Heart right ventricle (tissue), 16 donors: ENCODE data around the gene MAFG. TPM values are rescaled to one million over a fixed set of nuclear protein-coding genes. Genes with fewer than 3 reads are reported as not detected.
A peak's percentile ranks its signal among the peaks of the same experiment; 100 is the strongest.

Experiments
- ATAC-seq, 8 donors: fragments of 200-7000 bp; cut with Tn5 transposase; one replicate each; pipeline ENCODE4 v1.9.1; 2020; ENCODE audit warnings: mild to moderate bottlenecking in 8 of 8, moderate library complexity in 8 of 8, moderate number of reproducible peaks in 1 of 8
- DNase-seq, 2 donors: peaks; one replicate each; pipeline ENCODE4 v3.0.0-alpha.2; 2020
- H3K27ac ChIP-seq, 10 donors: fragments of 200-600 bp; sonication (generic) in 2 of 10; one replicate each; pipeline versions ENCODE4 v1.5.0 to v1.8.0; 2020 to 2022; ENCODE audit warnings: mild to moderate bottlenecking in 3 of 10
- H3K27me3 ChIP-seq, 7 donors: fragments of 200-600 bp; one replicate each; pipeline ENCODE4 v1.8.0; 2021 to 2022; ENCODE audit warnings: mild to moderate bottlenecking in 2 of 7
- H3K36me3 ChIP-seq, 9 donors: fragments of 200-600 bp; sonication (generic) in 1 of 9; one replicate each; pipeline versions ENCODE4 v1.5.0 to v1.8.0; 2020 to 2022; ENCODE audit warnings: mild to moderate bottlenecking in 2 of 9
- H3K4me1 ChIP-seq, 9 donors: fragments of 200-600 bp; sonication (generic) in 1 of 9; one replicate each; pipeline versions ENCODE4 v1.5.0 to v1.8.0; 2020 to 2022; ENCODE audit warnings: mild to moderate bottlenecking in 4 of 9
- H3K4me3 ChIP-seq, 10 donors: fragments of 200-600 bp; sonication (generic) in 2 of 10; one replicate each; pipeline versions ENCODE4 v1.5.0 to v1.8.0; 2020 to 2022; ENCODE audit warnings: mild to moderate bottlenecking in 7 of 10, moderate library complexity in 2 of 10
- H3K9me3 ChIP-seq, 11 donors: fragments of 200-600 bp in 10 of 11; sonication (generic) in 2 of 11; one replicate each; pipeline versions ENCODE4 v1.5.0 to v1.8.0; 2013 to 2022; ENCODE audit warnings: mild to moderate bottlenecking in 2 of 11, control low read depth in 1 of 11, moderate library complexity in 1 of 11
- WGBS, 2 donors: extraction: QIAGEN DNeasy Blood & Tissue Kit; methylation state at CpG; one replicate each; pipeline ENCODE4 v1.1.7; 2013; ENCODE audit warnings: inconsistent platforms in 1 of 2; 5-methylcytosine and 5-hydroxymethylcytosine counted together
- intact Hi-C, 10 donors: fragments of 100-400 bp; cut with DNase I; formaldehyde crosslinking; loops; one replicate each; pipeline versions ENCODE4 v1.11.1 to v1.14.2; 2022
- polyA plus RNA-seq, 2 donors: library from polyadenylated mRNA; stranded (reverse); fragments of 200-250 nt; gene quantifications; one replicate each; pipeline ENCODE4 v1.2.3, GENCODE V29; 2013
- total RNA-seq, 10 donors: library from RNA; stranded (reverse); fragmentation: NEBNext Ultra II Directional in 3 of 10; extraction: Animal tissue kit (Norgen Biotek cat#: 25700) in 3 of 10; gene quantifications; one replicate each; pipeline versions ENCODE4 v1.2.1 to v1.2.4, GENCODE V29; 2021 to 2023
- TF ChIP-seq, protein P1 (sequence below), 9 donors: fragments of 200-600 bp; sonication (generic) in 2 of 9; IDR thresholded peaks; one replicate each; pipeline versions ENCODE4 v1.5.0 to v1.8.0; 2021 to 2022; ENCODE audit warnings: antibody characterized with exemption in 9 of 9, mild to moderate bottlenecking in 5 of 9, moderate library complexity in 1 of 9
- donor health status: Arrhythmogenic right ventricular cardiomyopathy.
- donor health status: ischemic (EF 13 %, LVEDD 7.1; RV severe dilation, severe dysfunction).
- donor health status: healthy with polysubstance abuse.
- donor health status: DM: no; HTN: yes; CAD: no.
- donor health status: DM: no; HTN: no; CAD: no.
- donor health status: ischemic (EF 25% LVEDD 6.9; RV normal size, moderate dysfunction).
- donor health status: ischemic (EF 25% LVEDD 5.7; RV mildly dilated, moderate dysfunction).
- donor health status: healthy.
- donor health status: DM: yes; HTN: yes; CAD: no.
- donor health status: Ischemic cardiomyopathy.
- donor health status: ischemic (EF 35%, LVEDD 5.7; RV mildly dilated, moderate dysfunction).
- donor health status: nonischemic (EF 11% LVEDD 7.7; RV severe dilation, severe dysfunction).
- donor health status: DM: yes; HTN: yes; CAD: no.
- donor health status: PGD.
- donor health status: ischemic (EF 29% LVEDD 5.4; RV normal size, mild dysfunction).
- donor health status: nonischemic (EF 23%, LVEDD 6.1; RV moderate dilation, normal function).

The MAFG gene
- total and polyA plus RNA-seq, 12 donors = 10.5 to 30.9 (median 15.7) TPM

DNA sequence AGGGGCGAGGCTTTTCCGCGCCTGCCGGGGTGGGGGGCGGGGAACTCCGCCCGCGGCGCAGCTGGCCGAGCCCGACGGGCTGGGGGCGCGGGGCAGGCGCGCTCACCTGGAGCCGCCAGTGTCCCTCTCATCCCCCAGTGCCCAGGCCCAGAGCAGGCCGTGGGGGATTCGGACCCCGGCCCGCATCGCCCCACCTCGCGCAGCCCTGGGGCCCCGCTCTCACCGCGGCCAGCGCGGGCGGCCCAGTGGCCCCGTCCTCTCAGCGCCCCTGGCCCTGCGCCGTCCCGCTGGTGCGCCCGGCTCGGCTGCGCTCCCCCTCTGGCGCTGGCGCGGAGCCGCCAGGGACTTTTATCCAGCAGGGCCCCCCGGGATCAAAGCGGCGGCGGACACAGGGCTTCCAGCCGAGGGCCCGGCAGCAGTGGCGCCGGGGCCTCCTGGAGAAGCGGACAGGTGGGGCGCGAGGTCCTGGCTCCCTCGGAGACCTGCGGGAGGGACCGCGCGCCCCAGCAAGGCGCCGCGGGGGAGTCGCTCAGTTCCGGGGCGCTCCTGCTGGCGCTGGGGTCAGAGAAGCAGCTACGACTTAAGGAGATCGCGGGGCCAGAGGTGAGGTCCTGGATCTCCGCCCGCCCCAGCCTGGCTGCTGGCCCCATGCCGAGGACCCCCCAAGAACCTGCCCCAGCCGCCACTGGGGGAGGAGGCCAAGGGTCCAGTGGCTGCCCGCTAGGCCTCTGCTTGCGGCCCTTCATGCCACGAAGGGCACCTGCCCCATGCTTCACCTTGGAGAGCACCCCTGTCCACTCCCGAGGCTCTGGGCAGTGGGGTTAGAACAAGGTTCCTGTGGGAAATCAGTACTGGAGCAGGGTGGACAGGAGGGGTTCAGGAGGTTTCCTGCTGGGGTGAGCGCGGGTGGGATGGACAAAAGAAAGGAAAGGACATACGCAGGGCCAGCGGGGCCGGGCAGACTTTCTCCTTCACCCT, 34.3 kb upstream of the MAFG start:
- no peak for ATAC-seq
- no peak overlapping the region for H3K4me3 ChIP-seq

DNA sequence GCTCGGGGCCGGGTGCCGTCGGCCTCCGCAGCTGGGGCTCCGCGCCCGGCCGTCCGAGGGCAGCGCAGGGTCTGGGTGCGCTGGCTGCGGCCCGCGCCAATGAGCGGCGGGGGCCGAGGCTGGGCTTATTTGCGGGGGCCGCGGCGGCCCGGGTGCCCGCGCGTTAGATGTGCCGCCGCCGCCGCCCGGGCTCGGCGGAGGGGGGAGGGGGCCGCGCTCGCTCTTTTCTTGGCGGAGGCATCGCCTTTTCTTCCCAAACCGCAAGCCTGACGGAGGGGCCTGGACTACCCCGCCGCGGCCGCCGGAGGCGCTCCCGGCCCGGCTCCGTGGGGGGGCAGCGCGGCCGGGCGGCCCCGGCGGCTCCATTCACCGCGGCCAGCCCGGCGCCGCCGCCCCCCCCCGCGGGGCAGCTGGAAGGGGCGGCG, 33.6 kb upstream of the MAFG start, which contains the start of gene NOTUM:
Gene NOTUM, minus strand, starts transcription at position 101 of the 425 bp plus-strand sequence. CDS start 278 bp downstream, outside the sequence.
- intact Hi-C loops = loop anchor here in 6 of 10 donors (2.0 to 10.0 kb wide), 4 partner anchors 56 to 196 kb away; no protein-coding TSS in a partner anchor
- Histone ChIP-seq H3K4me1 (peaks cover 0 to 24% (median 13%) of the 10 kb centered on the region in 9 donors), H3K4me3 (peak within 1 kb of the TSS; percentile 25 to 53 (median 40)), H3K27me3 (peaks cover 33 to 91% (median 71%) of the 10 kb centered on the region in 7 donors), H3K27ac (no peak within 1 kb of the TSS), H3K9me3 (no peaks in the 10 kb centered on the region), H3K36me3 (no peaks in the 10 kb centered on the region)
- 1 to 3% methylated on average over 28 to 63 of the region's 65 CpGs for WGBS, 2 donors
- TF ChIP-seq, protein P1, sequence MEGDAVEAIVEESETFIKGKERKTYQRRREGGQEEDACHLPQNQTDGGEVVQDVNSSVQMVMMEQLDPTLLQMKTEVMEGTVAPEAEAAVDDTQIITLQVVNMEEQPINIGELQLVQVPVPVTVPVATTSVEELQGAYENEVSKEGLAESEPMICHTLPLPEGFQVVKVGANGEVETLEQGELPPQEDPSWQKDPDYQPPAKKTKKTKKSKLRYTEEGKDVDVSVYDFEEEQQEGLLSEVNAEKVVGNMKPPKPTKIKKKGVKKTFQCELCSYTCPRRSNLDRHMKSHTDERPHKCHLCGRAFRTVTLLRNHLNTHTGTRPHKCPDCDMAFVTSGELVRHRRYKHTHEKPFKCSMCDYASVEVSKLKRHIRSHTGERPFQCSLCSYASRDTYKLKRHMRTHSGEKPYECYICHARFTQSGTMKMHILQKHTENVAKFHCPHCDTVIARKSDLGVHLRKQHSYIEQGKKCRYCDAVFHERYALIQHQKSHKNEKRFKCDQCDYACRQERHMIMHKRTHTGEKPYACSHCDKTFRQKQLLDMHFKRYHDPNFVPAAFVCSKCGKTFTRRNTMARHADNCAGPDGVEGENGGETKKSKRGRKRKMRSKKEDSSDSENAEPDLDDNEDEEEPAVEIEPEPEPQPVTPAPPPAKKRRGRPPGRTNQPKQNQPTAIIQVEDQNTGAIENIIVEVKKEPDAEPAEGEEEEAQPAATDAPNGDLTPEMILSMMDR (IDR thresholded peaks at IDR 0.05) = peak in 4 of 9 donors; percentile 16 to 36 (median 22)
- ATAC-seq = no peak
- no peak for DNase-seq

More for the DNA sequence above, 34.3 kb upstream of the MAFG start:
- Histone ChIP-seq H3K36me3 (no peaks in the 10 kb centered on the region), H3K4me1 (peaks cover 0 to 29% (median 16%) of the 10 kb centered on the region in 9 donors), H3K9me3 (no peaks in the 10 kb centered on the region), H3K27me3 (peaks cover 33 to 91% (median 75%) of the 10 kb centered on the region in 7 donors), H3K27ac (no peak overlapping the region)
- no peak for DNase-seq
- intact Hi-C loops = loop anchor here in 6 of 10 donors (2.0 to 10.0 kb wide), 4 partner anchors 55 to 195 kb away; no protein-coding TSS in a partner anchor
- 8 to 11% methylated on average over 63 to 81 of the region's 82 CpGs for WGBS, 2 donors
- TF ChIP-seq, protein P1 (IDR thresholded peaks at IDR 0.05) = no peak

DNA sequence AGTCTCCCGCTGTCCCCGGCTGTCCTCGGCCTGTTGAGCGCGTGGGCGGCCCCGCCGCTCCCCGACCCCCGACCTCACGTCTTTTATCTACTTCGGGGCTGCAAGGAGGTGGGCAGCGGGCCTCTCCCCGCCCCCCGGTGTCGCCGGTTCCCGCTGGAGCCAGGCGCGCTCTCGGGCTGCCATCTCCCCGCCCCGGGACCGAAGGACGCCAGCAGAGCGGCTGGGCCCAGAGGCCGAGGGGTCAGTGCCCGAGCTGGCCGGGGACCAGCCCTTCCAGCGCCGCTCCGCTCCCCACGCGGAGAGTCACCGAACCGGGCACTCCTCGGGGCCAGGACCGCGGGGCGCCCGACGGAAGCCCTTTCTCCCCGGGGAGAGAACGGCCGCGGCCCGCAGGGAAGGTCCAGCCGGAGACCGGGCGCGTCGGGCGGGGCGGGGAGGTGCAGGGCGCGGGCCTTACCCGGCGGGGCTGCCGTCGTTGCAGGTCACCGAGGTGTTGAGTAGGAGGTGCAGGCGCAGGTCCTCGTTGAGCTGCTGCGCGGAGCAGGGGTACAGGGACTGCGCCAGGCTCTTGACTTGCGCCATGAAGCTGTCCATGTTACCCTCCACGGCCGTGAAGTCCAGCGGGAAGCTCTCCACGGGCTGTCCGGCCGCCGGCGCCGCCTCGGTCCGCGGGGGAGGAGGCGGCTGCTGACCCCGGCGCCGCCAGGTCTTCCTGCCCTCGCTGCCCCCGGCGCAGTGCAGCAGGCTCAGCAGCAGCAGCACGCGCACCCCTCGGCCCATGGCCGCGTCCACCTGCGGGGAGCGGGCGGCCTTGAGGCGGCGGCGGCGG, 32.8 kb upstream of the MAFG start:
- peak in 1 of 8 donors; percentile 26 for ATAC-seq
- Histone ChIP-seq H3K27me3 (peaks cover 33 to 86% (median 67%) of the 10 kb centered on the region in 7 donors), H3K4me3 (peak overlapping the region; percentile 25 to 53 (median 40)), H3K27ac (no peak overlapping the region), H3K9me3 (no peaks in the 10 kb centered on the region), H3K36me3 (no peaks in the 10 kb centered on the region), H3K4me1 (peaks cover 0 to 24% (median 13%) of the 10 kb centered on the region in 9 donors)
- TF ChIP-seq, protein P1 (IDR thresholded peaks at IDR 0.05) = no peak
- intact Hi-C loops = loop anchor here in 6 of 10 donors (2.0 to 10.0 kb wide), 4 partner anchors 57 to 197 kb away; no protein-coding TSS in a partner anchor
- DNase-seq = no peak
- WGBS, 2 donors = 3% methylated on average over 94 to 97 of the region's 98 CpGs
